HEK293T (cell line): Measurements from ENCODE around the gene NUMB.

ENCODE experiments used
- BHLHE40 ChIP-seq: fragments of 450-650 bp; IDR thresholded peaks from 2 replicates; pipeline ENCODE4 v1.6.1; 2016; ENCODE audit warnings: mild to moderate bottlenecking, moderate library complexity, borderline replicate concordance
- CTBP1 ChIP-seq: fragments of 450-650 bp; IDR thresholded peaks from 2 replicates; pipeline ENCODE4 v1.6.1; 2016; ENCODE audit warnings: borderline replicate concordance
- LEF1 ChIP-seq: fragments of 450-650 bp; IDR thresholded peaks from 2 replicates; pipeline ENCODE4 v1.6.1; 2017; ENCODE audit warnings: mild to moderate bottlenecking, borderline replicate concordance
- PKNOX1 ChIP-seq: fragments of 450-650 bp; IDR thresholded peaks from 2 replicates; pipeline ENCODE4 v1.6.1; 2016
- SUZ12 ChIP-seq: fragments of 450-650 bp; IDR thresholded peaks from 2 replicates; pipeline ENCODE4 v1.6.1; 2016; ENCODE audit warnings: mild to moderate bottlenecking
- ZNF384 ChIP-seq: fragments of 450-650 bp; IDR thresholded peaks from 2 replicates; pipeline ENCODE4 v1.6.1; 2016

GRCh38 chr14:73438993-73439392 is 19.4 kb downstream of the NUMB start:
- no peak for TF ChIP-seq LEF1
- no peak for TF ChIP-seq SUZ12
- TF ChIP-seq PKNOX1 = no peak
- TF ChIP-seq ZNF384 = no peak
- no peak for TF ChIP-seq CTBP1
- no peak for TF ChIP-seq BHLHE40
